ENCODE measurements around the gene KLHL13. TPM values are rescaled to one million over a fixed set of nuclear protein-coding genes. Genes with fewer than 3 reads are reported as not detected.
"Not testable (repeated sequence)": the region's sequence is repeated elsewhere in the genome, so short reads cannot be mapped to it uniquely, and the experiment has no call there.

KLHL13 gene
- total RNA-seq, 2 donors from 2014 or later, result 8.9 to 10.7 TPM

- Histone ChIP-seq H3K9me3 (no peaks in the 10 kb centered on the region), H3K27me3 (replicated peaks; ENCODE audit: insufficient read depth) (no peaks in the 10 kb centered on the region), H3K4me3 (no peak overlapping the region), H3K27ac (no peak overlapping the region), H3K4me1 (replicated peaks) (no peaks in the 10 kb centered on the region), H3K36me3 (no peaks in the 10 kb centered on the region)
- intact Hi-C loops (cut with DNase I), result no loop called here
- 79% methylated on average over 1 of the region's 1 CpG for WGBS
- no peak for DNase-seq (ENCODE audit: low spot score)
- TF ChIP-seq POLR2A (IDR thresholded peaks at IDR 0.05) (no peak), POLR2AphosphoS5 (IDR thresholded peaks at IDR 0.05) (no peak)
- TF ChIP-seq, protein P1, sequence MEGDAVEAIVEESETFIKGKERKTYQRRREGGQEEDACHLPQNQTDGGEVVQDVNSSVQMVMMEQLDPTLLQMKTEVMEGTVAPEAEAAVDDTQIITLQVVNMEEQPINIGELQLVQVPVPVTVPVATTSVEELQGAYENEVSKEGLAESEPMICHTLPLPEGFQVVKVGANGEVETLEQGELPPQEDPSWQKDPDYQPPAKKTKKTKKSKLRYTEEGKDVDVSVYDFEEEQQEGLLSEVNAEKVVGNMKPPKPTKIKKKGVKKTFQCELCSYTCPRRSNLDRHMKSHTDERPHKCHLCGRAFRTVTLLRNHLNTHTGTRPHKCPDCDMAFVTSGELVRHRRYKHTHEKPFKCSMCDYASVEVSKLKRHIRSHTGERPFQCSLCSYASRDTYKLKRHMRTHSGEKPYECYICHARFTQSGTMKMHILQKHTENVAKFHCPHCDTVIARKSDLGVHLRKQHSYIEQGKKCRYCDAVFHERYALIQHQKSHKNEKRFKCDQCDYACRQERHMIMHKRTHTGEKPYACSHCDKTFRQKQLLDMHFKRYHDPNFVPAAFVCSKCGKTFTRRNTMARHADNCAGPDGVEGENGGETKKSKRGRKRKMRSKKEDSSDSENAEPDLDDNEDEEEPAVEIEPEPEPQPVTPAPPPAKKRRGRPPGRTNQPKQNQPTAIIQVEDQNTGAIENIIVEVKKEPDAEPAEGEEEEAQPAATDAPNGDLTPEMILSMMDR (IDR thresholded peaks at IDR 0.05), result no peak
Observed at GRCh38 chrX:118153270-118153669, 36.7 kb upstream of the KLHL13 start.

GRCh38 chrX:118152721-118153120, 36.1 kb upstream of the KLHL13 start:
- no peaks in the 10 kb centered on the region for H3K36me3 ChIP-seq
- H3K4me1 ChIP-seq (replicated peaks), result no peaks in the 10 kb centered on the region
- H3K27me3 ChIP-seq (replicated peaks; ENCODE audit: insufficient read depth), result no peaks in the 10 kb centered on the region
- TF ChIP-seq POLR2AphosphoS5 (IDR thresholded peaks at IDR 0.05), result no peak
- TF ChIP-seq POLR2A (IDR thresholded peaks at IDR 0.05), result no peak
- TF ChIP-seq, protein P1 (IDR thresholded peaks at IDR 0.05), result no peak
- no peak for DNase-seq (ENCODE audit: low spot score)
- H3K9me3 ChIP-seq, result no peaks in the 10 kb centered on the region
- intact Hi-C loops (cut with DNase I), result no loop called here
- no peak overlapping the region for H3K27ac ChIP-seq
- 79% methylated on average over 2 of the region's 2 CpGs for WGBS
- H3K4me3 ChIP-seq, result no peak overlapping the region

- H3K9me3 ChIP-seq, result no peaks in the 10 kb centered on the region
- WGBS, result 88% methylated on average over 1 of the region's 1 CpG
- DNase-seq (ENCODE audit: low spot score), result no peak
- no peaks in the 10 kb centered on the region for H3K27me3 ChIP-seq (replicated peaks; ENCODE audit: insufficient read depth)
- no peaks in the 10 kb centered on the region for H3K36me3 ChIP-seq
- intact Hi-C loops (cut with DNase I), result no loop called here
- TF ChIP-seq POLR2A (IDR thresholded peaks at IDR 0.05) (no peak), POLR2AphosphoS5 (IDR thresholded peaks at IDR 0.05) (no peak)
- TF ChIP-seq, protein P1 (IDR thresholded peaks at IDR 0.05), result no peak
- H3K27ac ChIP-seq, result no peak overlapping the region
- no peaks in the 10 kb centered on the region for H3K4me1 ChIP-seq (replicated peaks)
- H3K4me3 ChIP-seq, result no peak overlapping the region
Observed at GRCh38 chrX:118148737-118149136, 32.1 kb upstream of the KLHL13 start.

DNA sequence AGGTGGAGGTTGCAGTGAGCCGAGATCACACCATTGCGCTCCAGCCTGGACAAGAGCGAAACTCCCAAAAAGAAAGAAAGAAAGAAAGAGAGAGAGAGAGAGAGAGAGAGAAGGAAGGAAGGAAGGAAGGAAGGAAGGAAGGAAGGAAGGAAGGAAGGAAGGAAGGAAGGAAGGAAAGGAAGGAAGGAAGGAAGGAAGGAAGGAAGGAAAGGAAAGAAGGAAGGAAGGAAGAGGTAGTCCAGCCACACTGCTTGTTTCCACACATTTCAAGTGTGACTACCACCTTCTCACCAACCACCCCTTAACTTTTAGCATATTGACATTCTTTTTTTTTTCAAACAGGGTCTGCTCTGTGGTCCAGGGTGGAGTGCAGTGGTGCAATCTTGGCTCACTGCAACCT, 31.2 kb upstream of the KLHL13 start:
- DNase-seq (ENCODE audit: low spot score); H3K4me1 ChIP-seq (replicated peaks); H3K9me3 ChIP-seq; H3K27me3 ChIP-seq (replicated peaks; ENCODE audit: insufficient read depth); intact Hi-C loops (cut with DNase I); H3K4me3 ChIP-seq; H3K36me3 ChIP-seq; H3K27ac ChIP-seq: not testable (repeated sequence)
- WGBS, result 100% methylated on average over 3 of the region's 3 CpGs

DNA sequence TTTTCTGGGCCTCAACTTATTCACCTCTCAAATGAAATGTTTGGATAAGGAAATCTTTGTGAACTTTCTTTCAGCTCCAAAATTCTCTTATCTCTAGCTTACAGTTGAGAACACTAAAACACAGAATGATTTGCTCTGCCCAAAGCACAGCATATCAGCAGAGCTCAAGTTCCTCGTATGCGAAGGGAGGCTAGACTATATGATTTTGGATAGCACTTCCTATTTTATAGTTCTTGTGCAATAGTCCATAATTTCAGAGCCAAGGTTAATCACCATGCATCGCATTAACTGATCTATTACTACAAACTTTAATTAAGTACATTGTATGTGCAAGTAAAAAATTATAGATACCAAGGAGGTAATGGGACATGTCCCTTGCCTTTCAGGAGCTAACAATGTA, 27.0 kb upstream of the KLHL13 start:
- no peak for DNase-seq (ENCODE audit: low spot score)

More for the DNA sequence above, 27.0 kb upstream of the KLHL13 start:
- no peaks in the 10 kb centered on the region for H3K27me3 ChIP-seq (replicated peaks; ENCODE audit: insufficient read depth)
- 88% methylated on average over 3 of the region's 3 CpGs for WGBS
- TF ChIP-seq POLR2AphosphoS5 (IDR thresholded peaks at IDR 0.05), result no peak
- TF ChIP-seq POLR2A (IDR thresholded peaks at IDR 0.05), result no peak
- TF ChIP-seq, protein P1 (IDR thresholded peaks at IDR 0.05), result no peak
- no peak overlapping the region for H3K4me3 ChIP-seq
- no peaks in the 10 kb centered on the region for H3K36me3 ChIP-seq
- intact Hi-C loops (cut with DNase I), result no loop called here
- H3K9me3 ChIP-seq, result no peaks in the 10 kb centered on the region
- H3K4me1 ChIP-seq (replicated peaks), result no peaks in the 10 kb centered on the region
- no peak overlapping the region for H3K27ac ChIP-seq

Measured in prostate gland (tissue), 2 donors.